ENCODE measurements around the gene PDE6C. TPM values are rescaled to one million over a fixed set of nuclear protein-coding genes. Genes with fewer than 3 reads are reported as not detected.

PDE6C gene
- total and polyA plus RNA-seq, 3 donors from 2014 or later = 0.09 TPM; not detected in 2

DNA sequence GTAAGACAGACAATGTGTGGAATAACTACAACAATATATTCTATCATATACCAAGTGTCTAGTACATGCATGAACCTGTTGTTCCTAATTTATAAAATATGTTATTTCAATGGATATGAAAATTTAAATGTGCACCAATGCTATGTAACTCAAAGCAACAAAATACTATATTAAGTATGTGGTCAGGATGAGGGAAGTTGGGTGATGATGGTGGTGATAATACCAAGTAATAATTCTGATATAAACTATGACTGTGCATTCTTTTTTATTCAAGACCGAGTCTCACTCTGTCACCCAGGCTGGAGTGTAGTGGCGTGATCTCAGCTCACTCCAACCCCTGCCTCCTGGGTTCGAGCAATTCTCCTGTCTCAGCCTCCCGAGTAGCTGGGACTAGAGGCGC is 92.1 kb downstream of the PDE6C start:
- intact Hi-C loops (cut with DNase I; ENCODE audit: low total_unique reads) = loop anchor here (10.0 kb wide), 1 partner anchor 110 kb away; no protein-coding TSS in a partner anchor
- Histone ChIP-seq H3K4me3 (no peak overlapping the region), H3K9me3 (no peaks in the 10 kb centered on the region), H3K4me1 (no peaks in the 10 kb centered on the region), H3K27ac (no peak overlapping the region), H3K36me3 (ENCODE audit: low read depth, missing control alignments) (no peaks in the 10 kb centered on the region), H3K27me3 (no peaks in the 10 kb centered on the region)
- 91 to 94% methylated on average over 5 of the region's 5 CpGs for WGBS, 2 donors
- no peak for TF ChIP-seq POLR2A (IDR thresholded peaks at IDR 0.05)
- TF ChIP-seq, protein P1, sequence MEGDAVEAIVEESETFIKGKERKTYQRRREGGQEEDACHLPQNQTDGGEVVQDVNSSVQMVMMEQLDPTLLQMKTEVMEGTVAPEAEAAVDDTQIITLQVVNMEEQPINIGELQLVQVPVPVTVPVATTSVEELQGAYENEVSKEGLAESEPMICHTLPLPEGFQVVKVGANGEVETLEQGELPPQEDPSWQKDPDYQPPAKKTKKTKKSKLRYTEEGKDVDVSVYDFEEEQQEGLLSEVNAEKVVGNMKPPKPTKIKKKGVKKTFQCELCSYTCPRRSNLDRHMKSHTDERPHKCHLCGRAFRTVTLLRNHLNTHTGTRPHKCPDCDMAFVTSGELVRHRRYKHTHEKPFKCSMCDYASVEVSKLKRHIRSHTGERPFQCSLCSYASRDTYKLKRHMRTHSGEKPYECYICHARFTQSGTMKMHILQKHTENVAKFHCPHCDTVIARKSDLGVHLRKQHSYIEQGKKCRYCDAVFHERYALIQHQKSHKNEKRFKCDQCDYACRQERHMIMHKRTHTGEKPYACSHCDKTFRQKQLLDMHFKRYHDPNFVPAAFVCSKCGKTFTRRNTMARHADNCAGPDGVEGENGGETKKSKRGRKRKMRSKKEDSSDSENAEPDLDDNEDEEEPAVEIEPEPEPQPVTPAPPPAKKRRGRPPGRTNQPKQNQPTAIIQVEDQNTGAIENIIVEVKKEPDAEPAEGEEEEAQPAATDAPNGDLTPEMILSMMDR (IDR thresholded peaks at IDR 0.05) = no peak
- DNase-seq = no peak

DNA sequence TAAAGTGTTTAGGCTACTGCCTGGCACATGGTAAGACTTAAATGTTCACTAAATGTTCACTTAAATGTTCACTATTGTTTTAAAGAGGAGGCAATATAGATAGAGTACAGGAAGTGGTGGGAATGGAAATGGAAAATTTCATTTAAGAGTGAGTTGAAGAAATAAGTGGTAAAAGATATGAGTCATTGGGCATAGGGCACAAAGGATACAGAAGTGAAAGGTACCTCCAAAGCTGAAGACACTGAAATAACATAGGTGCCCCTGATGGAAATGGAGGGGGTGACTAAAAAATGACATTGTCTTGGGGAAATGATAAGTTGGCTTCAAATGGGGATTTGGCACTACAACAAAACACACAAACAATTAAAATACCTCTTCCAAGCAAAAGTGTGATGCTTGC is 95.3 kb downstream of the PDE6C start:
- intact Hi-C loops (cut with DNase I; ENCODE audit: low total_unique reads) = loop anchor here (10.0 kb wide), 1 partner anchor 107 kb away; no protein-coding TSS in a partner anchor
- TF ChIP-seq POLR2A (IDR thresholded peaks at IDR 0.05) = no peak
- TF ChIP-seq, protein P1 (IDR thresholded peaks at IDR 0.05) = no peak
- H3K4me3 ChIP-seq = no peak overlapping the region

DNA sequence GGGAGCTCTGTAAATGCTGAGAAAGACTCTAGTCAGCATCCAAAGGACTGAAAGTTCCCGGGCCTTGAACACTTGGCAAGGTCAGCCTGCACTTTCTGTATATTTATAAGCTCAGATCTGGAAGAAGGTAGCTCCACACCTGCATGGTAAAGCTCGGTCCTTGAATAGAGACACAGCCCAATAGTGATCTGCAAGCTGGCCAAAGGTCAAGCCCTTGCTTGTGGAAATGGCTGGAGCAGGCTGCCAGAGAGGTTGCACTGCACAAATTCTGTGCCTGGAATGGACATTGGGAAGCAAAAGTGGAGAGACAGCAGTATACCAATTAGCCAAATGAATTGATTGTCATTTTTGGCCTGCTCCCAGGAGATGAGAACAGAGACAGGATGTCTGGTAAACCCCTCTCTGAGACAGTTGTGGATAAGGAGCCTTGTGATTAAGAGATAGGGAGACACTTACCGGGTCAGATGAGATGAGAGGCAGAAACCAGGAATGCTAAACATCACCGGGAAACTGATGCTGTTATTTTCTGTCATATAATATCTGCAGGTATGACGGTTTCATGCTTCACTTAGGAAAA is 98.1 kb downstream of the PDE6C start:
- H3K36me3 ChIP-seq (ENCODE audit: low read depth, missing control alignments) = no peaks in the 10 kb centered on the region
- intact Hi-C loops (cut with DNase I; ENCODE audit: low total_unique reads) = no loop called here
- no peak overlapping the region for H3K27ac ChIP-seq
- DNase-seq = no peak
- H3K4me1 ChIP-seq = no peaks in the 10 kb centered on the region
- no peaks in the 10 kb centered on the region for H3K27me3 ChIP-seq
- no peak for TF ChIP-seq POLR2A (IDR thresholded peaks at IDR 0.05)
- TF ChIP-seq, protein P1 (IDR thresholded peaks at IDR 0.05) = no peak
- H3K9me3 ChIP-seq = no peaks in the 10 kb centered on the region
- WGBS, 2 donors = 60 to 66% methylated on average over 5 of the region's 5 CpGs
- H3K4me3 ChIP-seq = no peak overlapping the region

More for the DNA sequence above, 95.3 kb downstream of the PDE6C start:
- H3K9me3 ChIP-seq = no peaks in the 10 kb centered on the region
- H3K27me3 ChIP-seq = no peaks in the 10 kb centered on the region
- no peak for DNase-seq
- H3K36me3 ChIP-seq (ENCODE audit: low read depth, missing control alignments) = no peaks in the 10 kb centered on the region
- H3K27ac ChIP-seq = no peak overlapping the region
- H3K4me1 ChIP-seq = no peaks in the 10 kb centered on the region

DNA sequence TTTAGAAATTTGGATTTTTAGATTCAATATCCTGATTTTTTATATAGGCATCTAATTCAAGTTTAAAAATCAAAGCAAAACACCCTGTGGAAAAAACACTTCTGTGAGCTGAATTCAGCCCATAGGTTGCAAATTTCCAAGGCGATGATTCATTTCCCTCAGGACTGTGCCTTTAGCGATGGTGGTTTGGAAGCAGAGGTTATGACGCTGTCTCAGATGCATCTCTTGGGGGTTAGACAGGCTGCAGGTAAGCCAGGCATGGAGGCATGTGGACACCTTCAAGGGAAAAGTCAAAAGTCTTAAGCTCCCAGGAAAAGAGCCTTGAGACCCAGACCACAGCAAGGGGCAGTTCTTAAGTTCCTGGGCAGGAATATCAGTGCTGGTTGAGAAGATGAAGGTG is 99.6 kb downstream of the PDE6C start:
- H3K9me3 ChIP-seq = no peaks in the 10 kb centered on the region
- no peak for DNase-seq
- no peaks in the 10 kb centered on the region for H3K27me3 ChIP-seq
- H3K4me3 ChIP-seq = no peak overlapping the region
- 62 to 68% methylated on average over 3 of the region's 3 CpGs for WGBS, 2 donors
- intact Hi-C loops (cut with DNase I; ENCODE audit: low total_unique reads) = no loop called here
- no peak overlapping the region for H3K27ac ChIP-seq
- TF ChIP-seq, protein P1 (IDR thresholded peaks at IDR 0.05) = no peak
- TF ChIP-seq POLR2A (IDR thresholded peaks at IDR 0.05) = no peak
- no peaks in the 10 kb centered on the region for H3K36me3 ChIP-seq (ENCODE audit: low read depth, missing control alignments)
- no peaks in the 10 kb centered on the region for H3K4me1 ChIP-seq

DNA sequence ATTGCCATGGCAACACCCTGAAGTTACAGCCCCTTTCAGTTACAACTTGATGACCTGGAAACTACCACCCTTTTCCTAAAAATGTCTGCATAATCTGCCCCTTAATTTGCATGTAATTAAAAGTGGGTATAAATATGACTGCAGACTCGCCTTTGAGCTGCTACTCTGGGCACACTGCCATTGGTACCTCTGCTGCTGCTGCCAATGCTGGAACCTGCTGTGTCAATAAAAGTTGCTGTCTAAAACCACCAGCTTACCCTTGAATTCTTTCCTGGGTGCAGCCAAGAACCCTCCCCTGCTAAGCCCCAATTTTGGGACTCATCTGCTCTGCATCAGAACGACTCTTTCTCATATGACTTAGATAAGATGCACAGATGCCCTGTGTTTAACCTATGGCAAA is 100.3 kb downstream of the PDE6C start:
- intact Hi-C loops (cut with DNase I; ENCODE audit: low total_unique reads) = no loop called here
- no peak overlapping the region for H3K27ac ChIP-seq
- TF ChIP-seq, protein P1 (IDR thresholded peaks at IDR 0.05) = no peak
- no peak for TF ChIP-seq POLR2A (IDR thresholded peaks at IDR 0.05)
- no peak for DNase-seq
- WGBS, 2 donors = 62 to 68% methylated on average over 2 of the region's 2 CpGs
- no peaks in the 10 kb centered on the region for H3K4me1 ChIP-seq
- H3K9me3 ChIP-seq = no peaks in the 10 kb centered on the region
- H3K27me3 ChIP-seq = no peaks in the 10 kb centered on the region
- no peaks in the 10 kb centered on the region for H3K36me3 ChIP-seq (ENCODE audit: low read depth, missing control alignments)
- H3K4me3 ChIP-seq = no peak overlapping the region
